ENCODE measurements around the gene HOMER1. TPM values are rescaled to one million over a fixed set of nuclear protein-coding genes. Genes with fewer than 3 reads are reported as not detected.

HOMER1 gene
- polyA plus RNA-seq, 1 donor from 2014 or later = 1.8 TPM

DNA sequence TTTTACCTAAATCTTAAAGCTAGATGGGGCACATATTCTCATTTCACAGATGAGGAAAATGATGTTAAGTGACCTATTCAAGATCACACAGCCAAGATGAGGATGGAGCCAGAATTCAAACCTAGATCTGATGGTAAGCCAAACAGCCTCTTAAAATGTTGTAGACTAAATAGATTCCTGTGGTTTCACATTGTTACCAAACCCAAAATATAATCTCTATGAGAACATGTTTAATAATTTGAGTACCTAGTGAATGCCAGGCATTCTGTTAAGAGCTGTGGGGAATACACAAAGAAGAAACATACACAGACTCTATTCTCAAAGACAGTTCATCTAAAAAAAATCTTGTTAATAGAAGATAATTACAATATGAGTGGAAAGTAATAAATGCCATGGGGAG, 25.2 kb downstream of the HOMER1 start:
- H3K4me1 Mint-ChIP-seq = no peaks in the 10 kb centered on the region
- no peaks in the 10 kb centered on the region for H3K27me3 Mint-ChIP-seq
- H3K36me3 Mint-ChIP-seq = peaks cover 4% of the 10 kb centered on the region
- no peak overlapping the region for H3K4me3 Mint-ChIP-seq
- no peak overlapping the region for H3K27ac Mint-ChIP-seq
- peaks cover 0 to 2% (median 0%) of the 10 kb centered on the region in 3 donors for H3K9me3 Mint-ChIP-seq

- H3K4me1 Mint-ChIP-seq = no peaks in the 10 kb centered on the region
- no peak overlapping the region for H3K27ac Mint-ChIP-seq
- no peak overlapping the region for H3K4me3 Mint-ChIP-seq
- H3K9me3 Mint-ChIP-seq = peaks cover 0 to 2% (median 0%) of the 10 kb centered on the region in 3 donors
- peaks cover 4% of the 10 kb centered on the region for H3K36me3 Mint-ChIP-seq
- H3K27me3 Mint-ChIP-seq = no peaks in the 10 kb centered on the region
These were observed 25.9 kb downstream of the HOMER1 start for GRCh38 chr5:79488058-79488457.

DNA sequence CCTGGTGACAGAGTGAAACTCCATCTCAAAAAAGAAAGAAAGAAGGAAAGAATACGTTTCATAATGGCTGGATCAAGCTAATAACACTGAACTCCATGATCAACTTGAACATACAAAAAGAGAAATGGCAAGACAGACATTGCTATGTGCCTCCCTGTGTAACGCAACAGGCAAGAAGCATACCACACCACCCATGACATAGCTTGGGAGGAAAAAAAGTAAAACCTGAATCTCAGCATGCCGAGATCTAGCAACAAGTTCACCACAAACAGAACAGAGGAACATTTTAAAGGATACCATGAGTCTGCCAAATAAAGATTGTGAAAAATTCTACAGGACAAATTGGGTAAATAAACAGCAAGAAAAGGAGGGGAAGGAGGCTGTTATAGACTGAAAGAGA, 26.7 kb downstream of the HOMER1 start:
- no peaks in the 10 kb centered on the region for H3K4me1 Mint-ChIP-seq
- peaks cover 4% of the 10 kb centered on the region for H3K36me3 Mint-ChIP-seq
- H3K4me3 Mint-ChIP-seq = no peak overlapping the region
- H3K27ac Mint-ChIP-seq = no peak overlapping the region
- H3K27me3 Mint-ChIP-seq = no peaks in the 10 kb centered on the region
- peaks cover 0 to 4% (median 0%) of the 10 kb centered on the region in 3 donors for H3K9me3 Mint-ChIP-seq

- no peak overlapping the region for H3K27ac Mint-ChIP-seq
- H3K4me3 Mint-ChIP-seq = no peak overlapping the region
These were observed 27.8 kb downstream of the HOMER1 start for GRCh38 chr5:79486116-79486515.

GRCh38 chr5:79484731-79485130, 29.2 kb downstream of the HOMER1 start:
- Mint-ChIP-seq H3K4me1 (no peaks in the 10 kb centered on the region), H3K9me3 (peaks cover 0 to 5% (median 0%) of the 10 kb centered on the region in 3 donors), H3K27me3 (no peaks in the 10 kb centered on the region), H3K4me3 (no peak overlapping the region), H3K36me3 (peaks cover 1% of the 10 kb centered on the region), H3K27ac (no peak overlapping the region)

More at GRCh38 chr5:79486116-79486515, 27.8 kb downstream of the HOMER1 start:
- peaks cover 1% of the 10 kb centered on the region for H3K36me3 Mint-ChIP-seq
- H3K4me1 Mint-ChIP-seq = no peaks in the 10 kb centered on the region
- H3K9me3 Mint-ChIP-seq = peaks cover 0 to 5% (median 0%) of the 10 kb centered on the region in 3 donors
- no peaks in the 10 kb centered on the region for H3K27me3 Mint-ChIP-seq

DNA sequence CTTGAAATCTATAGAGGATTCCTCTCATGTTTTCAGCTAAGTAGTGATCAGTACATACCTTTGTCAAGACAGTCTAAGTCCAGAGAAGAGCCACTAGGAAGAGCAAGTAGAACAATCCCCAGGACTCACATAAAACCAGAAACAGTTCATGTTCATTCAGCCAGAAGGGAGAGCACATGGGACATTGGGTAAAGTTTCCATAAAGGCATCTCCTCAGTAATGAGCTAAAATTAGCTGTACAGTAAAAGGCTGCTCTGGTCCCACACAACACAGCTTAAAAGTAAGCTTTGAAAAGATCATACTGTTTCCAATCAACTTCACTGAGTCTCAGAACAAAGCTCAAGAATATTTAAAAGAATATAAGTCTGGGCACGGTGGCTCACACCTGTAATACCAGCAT, 32.4 kb downstream of the HOMER1 start:
- Mint-ChIP-seq H3K4me3 (no peak overlapping the region), H3K36me3 (peaks cover 1% of the 10 kb centered on the region), H3K9me3 (peaks cover 0 to 5% (median 0%) of the 10 kb centered on the region in 3 donors), H3K4me1 (no peaks in the 10 kb centered on the region), H3K27ac (no peak overlapping the region), H3K27me3 (no peaks in the 10 kb centered on the region)

GRCh38 chr5:79480991-79481390, 32.9 kb downstream of the HOMER1 start:
- H3K36me3 Mint-ChIP-seq = peaks cover 1% of the 10 kb centered on the region
- no peaks in the 10 kb centered on the region for H3K4me1 Mint-ChIP-seq
- peaks cover 0 to 5% (median 0%) of the 10 kb centered on the region in 3 donors for H3K9me3 Mint-ChIP-seq
- H3K27me3 Mint-ChIP-seq = no peaks in the 10 kb centered on the region
- H3K27ac Mint-ChIP-seq = no peak overlapping the region
- H3K4me3 Mint-ChIP-seq = no peak overlapping the region

DNA sequence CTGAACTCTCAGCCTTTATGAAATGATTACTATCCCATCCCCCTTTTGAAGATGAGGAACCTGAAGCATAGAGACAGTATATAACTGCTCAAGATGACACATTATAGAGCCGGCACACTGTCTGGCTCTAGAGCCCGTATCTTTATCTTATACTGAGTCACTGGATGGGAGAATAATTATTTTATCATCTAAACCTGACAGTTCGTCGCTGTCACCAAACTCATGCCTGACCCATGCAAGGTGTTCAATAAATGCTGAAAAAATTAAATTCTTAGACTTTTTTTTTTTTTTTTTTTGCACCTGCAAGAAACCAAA, 38.8 kb downstream of the HOMER1 start:
- no peaks in the 10 kb centered on the region for H3K4me1 Mint-ChIP-seq
- H3K9me3 Mint-ChIP-seq = no peaks in the 10 kb centered on the region
- no peak overlapping the region for H3K27ac Mint-ChIP-seq
- no peak overlapping the region for H3K4me3 Mint-ChIP-seq
- H3K27me3 Mint-ChIP-seq = no peaks in the 10 kb centered on the region
- H3K36me3 Mint-ChIP-seq = no peaks in the 10 kb centered on the region

DNA sequence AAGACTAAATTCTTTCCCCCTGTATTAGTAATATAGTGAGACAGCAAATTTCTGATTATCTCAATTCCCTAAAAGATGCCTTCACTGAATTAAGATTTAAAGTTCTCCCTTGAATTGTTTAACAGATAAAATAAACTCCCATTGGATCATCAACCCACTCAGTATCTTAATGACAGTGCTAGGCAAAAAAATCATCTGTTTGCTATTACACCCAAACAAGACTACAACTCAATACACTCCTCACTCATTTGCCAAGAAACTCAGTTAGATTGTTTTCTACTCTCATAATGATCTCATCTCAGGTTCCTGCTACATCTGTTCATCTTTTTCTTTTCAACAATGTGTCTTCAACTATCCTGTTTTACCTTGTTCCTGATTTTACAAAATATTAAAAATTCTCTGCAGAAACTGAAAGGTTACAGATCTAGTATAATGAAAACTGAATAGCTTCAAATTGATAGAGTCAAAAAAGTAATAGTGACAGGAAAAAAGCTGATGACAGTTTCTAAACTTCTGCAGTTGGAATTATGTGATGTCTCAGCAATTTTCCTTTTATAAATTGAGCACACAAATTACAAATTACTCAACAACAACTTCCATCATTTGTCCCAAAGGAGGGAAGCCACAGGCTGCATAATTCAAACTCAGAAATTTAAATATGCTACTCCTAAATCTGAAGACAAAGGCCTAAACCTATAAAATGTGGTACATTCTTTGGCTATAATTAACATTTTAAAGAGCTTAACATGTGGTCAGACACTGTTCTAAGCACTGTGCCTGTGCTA, 39.4 kb downstream of the HOMER1 start:
- H3K27ac Mint-ChIP-seq = no peak overlapping the region
- no peaks in the 10 kb centered on the region for H3K4me1 Mint-ChIP-seq
- H3K4me3 Mint-ChIP-seq = no peak overlapping the region
- no peaks in the 10 kb centered on the region for H3K9me3 Mint-ChIP-seq
- no peaks in the 10 kb centered on the region for H3K27me3 Mint-ChIP-seq
- no peaks in the 10 kb centered on the region for H3K36me3 Mint-ChIP-seq

DNA sequence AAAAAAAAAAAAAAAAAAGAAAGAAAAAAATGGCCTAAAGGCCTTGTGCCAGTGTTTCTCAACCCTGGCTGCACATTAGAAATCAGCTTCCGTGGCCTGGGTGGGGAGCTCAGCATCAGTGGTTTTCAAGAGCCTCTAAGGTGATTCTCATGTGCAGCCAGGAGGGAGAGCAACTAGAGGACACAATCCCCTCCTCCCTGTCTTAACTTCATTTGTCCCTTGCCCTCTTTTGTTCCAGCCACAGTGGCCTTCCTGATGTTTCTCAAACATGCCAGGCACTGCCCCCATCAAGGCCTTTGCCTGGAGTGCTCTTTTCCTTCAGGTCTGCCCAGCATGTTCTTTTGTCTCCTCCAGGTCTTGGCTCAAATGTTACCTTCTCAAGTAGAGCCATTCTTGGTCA, 42.4 kb downstream of the HOMER1 start:
- Mint-ChIP-seq H3K9me3 (no peaks in the 10 kb centered on the region), H3K27ac (no peak overlapping the region), H3K4me1 (no peaks in the 10 kb centered on the region), H3K27me3 (no peaks in the 10 kb centered on the region), H3K36me3 (no peaks in the 10 kb centered on the region), H3K4me3 (no peak overlapping the region)

- Mint-ChIP-seq H3K9me3 (no peaks in the 10 kb centered on the region), H3K36me3 (no peaks in the 10 kb centered on the region), H3K4me1 (peaks cover 0 to 3% (median 0%) of the 10 kb centered on the region in 3 donors), H3K27me3 (no peaks in the 10 kb centered on the region), H3K27ac (no peak overlapping the region), H3K4me3 (no peak overlapping the region)
These were observed 49.1 kb downstream of the HOMER1 start for GRCh38 chr5:79464695-79465332.

DNA sequence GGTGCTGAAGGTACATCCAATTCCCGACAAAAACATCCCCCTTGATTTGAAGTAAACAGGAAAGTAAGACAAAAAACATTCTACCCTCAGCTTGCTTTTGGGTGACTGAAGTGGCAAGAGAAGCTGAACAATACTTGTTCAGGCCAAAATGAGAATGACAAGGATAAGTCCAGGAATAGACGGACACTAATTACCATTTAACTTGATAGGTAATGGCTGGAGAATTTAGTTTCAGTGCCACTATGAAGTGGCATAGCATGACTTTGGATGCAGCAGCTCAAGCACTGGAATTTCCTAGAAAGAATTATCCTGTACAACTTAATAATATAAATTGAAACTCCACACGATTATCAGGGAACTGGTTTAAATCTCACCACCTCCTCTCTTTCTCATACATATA, 49.7 kb downstream of the HOMER1 start:
- no peaks in the 10 kb centered on the region for H3K27me3 Mint-ChIP-seq
- peaks cover 0 to 3% (median 0%) of the 10 kb centered on the region in 3 donors for H3K4me1 Mint-ChIP-seq
- no peak overlapping the region for H3K27ac Mint-ChIP-seq

DNA sequence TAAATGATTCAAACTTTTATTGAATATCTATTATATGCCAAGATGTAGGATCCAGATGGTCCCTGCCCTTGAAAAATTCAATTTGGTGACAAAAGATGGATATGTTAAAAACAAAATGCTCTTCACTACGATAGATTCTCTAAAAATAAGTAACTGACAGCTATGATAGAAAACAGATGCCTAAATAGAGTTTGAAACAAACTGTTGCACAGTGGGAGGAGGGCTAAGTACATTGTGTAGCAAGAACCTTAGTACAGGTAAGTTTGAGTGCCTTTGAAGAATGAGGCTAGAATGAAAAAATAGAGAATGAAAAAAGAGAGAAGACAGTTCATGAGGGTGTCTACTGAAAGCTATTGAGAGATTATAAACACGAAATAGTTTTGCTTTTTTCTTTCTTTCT, 54.3 kb downstream of the HOMER1 start:
- H3K36me3 Mint-ChIP-seq = peaks cover 1% of the 10 kb centered on the region
- H3K27ac Mint-ChIP-seq = no peak overlapping the region
- no peaks in the 10 kb centered on the region for H3K9me3 Mint-ChIP-seq
- peaks cover 0 to 3% (median 0%) of the 10 kb centered on the region in 3 donors for H3K4me1 Mint-ChIP-seq
- H3K4me3 Mint-ChIP-seq = no peak overlapping the region
- no peaks in the 10 kb centered on the region for H3K27me3 Mint-ChIP-seq

More for the DNA sequence above, 49.7 kb downstream of the HOMER1 start:
- H3K36me3 Mint-ChIP-seq = no peaks in the 10 kb centered on the region
- H3K4me3 Mint-ChIP-seq = no peak overlapping the region
- H3K9me3 Mint-ChIP-seq = no peaks in the 10 kb centered on the region

DNA sequence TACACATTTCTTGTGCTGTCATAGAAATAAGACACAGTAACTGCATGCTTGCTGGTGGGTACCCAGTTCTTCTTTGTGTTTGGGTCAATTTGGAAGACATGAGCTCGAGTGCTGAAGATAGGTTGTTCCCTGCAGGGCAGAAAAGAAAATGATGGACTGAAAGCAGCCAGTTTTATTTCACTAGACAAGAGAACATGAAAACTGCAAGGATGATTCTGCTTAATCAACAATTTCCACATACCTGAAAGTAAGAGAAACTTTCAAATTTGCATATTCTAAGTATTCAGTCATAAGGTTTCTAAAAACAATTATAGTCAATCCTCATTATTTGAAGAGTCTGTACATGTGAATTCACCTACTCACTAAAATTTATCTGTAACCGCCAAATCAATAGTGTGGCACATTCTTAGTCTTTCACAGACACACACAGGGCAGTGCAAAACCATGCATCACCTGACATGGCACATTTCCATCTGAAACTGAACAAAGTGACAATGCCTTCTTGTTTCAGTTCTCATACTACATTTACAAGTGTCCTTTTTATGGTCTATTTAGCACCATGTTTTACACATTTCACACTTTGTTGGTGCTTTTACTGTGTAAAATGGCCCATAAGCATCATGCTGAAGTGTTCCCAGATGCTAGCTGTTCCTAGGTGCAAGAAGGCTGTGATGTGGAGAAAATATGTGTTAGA, 56.9 kb downstream of the HOMER1 start:
- peaks cover 2% of the 10 kb centered on the region for H3K36me3 Mint-ChIP-seq
- no peaks in the 10 kb centered on the region for H3K9me3 Mint-ChIP-seq
- H3K27ac Mint-ChIP-seq = no peak overlapping the region
- no peaks in the 10 kb centered on the region for H3K27me3 Mint-ChIP-seq
- no peak overlapping the region for H3K4me3 Mint-ChIP-seq
- peaks cover 0 to 2% (median 0%) of the 10 kb centered on the region in 3 donors for H3K4me1 Mint-ChIP-seq

GRCh38 chr5:79456400-79456799, 57.5 kb downstream of the HOMER1 start:
- no peaks in the 10 kb centered on the region for H3K9me3 Mint-ChIP-seq
- H3K36me3 Mint-ChIP-seq = peaks cover 2% of the 10 kb centered on the region
- no peak overlapping the region for H3K27ac Mint-ChIP-seq
- no peak overlapping the region for H3K4me3 Mint-ChIP-seq
- H3K4me1 Mint-ChIP-seq = peaks cover 0 to 2% (median 0%) of the 10 kb centered on the region in 3 donors
- no peaks in the 10 kb centered on the region for H3K27me3 Mint-ChIP-seq

Data from IgD-negative memory B cell (primary cell).